AG04449 (cell line): ENCODE data around the gene CGN.

Experiments
- CTCF ChIA-PET: fragments of 350-600 bp; formaldehyde crosslinking; extraction: SDS; loops from one replicate; lab custom pipeline; 2021; ENCODE audit warnings: antibody characterized with exemption; lab: Yijun Ruan, JAX
- POLR2A ChIA-PET: fragments of 400-600, 350-600 bp; formaldehyde crosslinking; extraction: SDS; loops from one replicate; lab custom pipeline; 2020; ENCODE audit warnings: antibody characterized with exemption, inconsistent platforms; lab: Yijun Ruan, JAX
- DNase-seq: peaks from one replicate; pipeline ENCODE4 v3.0.0-alpha.2; 2010; ENCODE audit warnings: low read depth, low spot score
- H3K4me3 ChIP-seq: 2 replicates; pipeline ENCODE4 v1.5.1; 2011; ENCODE audit warnings: low read depth, mild to moderate bottlenecking, control low read depth, low read length
- CTCF ChIP-seq: IDR thresholded peaks from one replicate; pipeline ENCODE4 v1.5.1; 2011; ENCODE audit warnings: mild to moderate bottlenecking, moderate library complexity, low read length, control low read depth, inconsistent platforms; ENCODE audit not compliant: insufficient read depth; ENCODE audit errors: missing control alignments

CGN gene

GRCh38 chr1:151482017-151482416 lies 29.2 kb upstream of the CGN start:
- no peak overlapping the region for H3K4me3 ChIP-seq
- ChIA-PET POLR2A (no interaction called here), CTCF (no interaction called here)
- DNase-seq, result no peak
- no peak for TF ChIP-seq CTCF

DNA sequence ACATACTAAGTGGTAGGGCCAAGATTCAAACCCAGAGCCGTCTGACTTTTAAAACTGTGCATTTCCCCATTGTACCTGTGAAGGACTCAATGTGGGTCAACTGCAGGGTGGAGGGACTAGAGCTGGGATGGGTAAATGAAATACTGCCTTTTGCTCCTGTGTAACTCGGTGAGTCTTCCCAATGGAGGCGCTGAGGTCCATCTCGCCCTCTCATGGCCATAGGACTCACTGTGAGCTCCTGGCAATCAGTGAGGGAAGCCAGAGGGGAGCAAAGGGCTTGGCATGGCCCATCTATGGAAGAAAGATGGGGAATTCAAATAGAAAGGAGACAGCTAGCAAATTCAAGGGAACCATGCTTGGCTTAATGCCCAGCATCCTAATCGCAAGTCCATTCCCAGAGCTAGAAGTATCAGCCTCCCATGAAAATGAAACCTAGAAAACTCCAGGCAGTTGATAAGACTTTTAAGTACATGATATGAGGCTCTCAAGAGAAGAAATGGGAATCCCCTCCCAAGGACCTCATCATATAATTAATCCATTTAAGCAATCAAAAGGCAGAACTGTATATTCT lies 25.4 kb upstream of the CGN start:
- CTCF ChIA-PET, result interaction anchor here (1.3 to 1.9 kb wide), 3 partner anchors 12 to 249 kb away, joined by 3 to 5 read pairs (median 4); no protein-coding TSS in a partner anchor
- no peak for TF ChIP-seq CTCF
- no peak for DNase-seq
- POLR2A ChIA-PET, result no interaction called here
- no peak overlapping the region for H3K4me3 ChIP-seq

GRCh38 chr1:151486557-151486956 lies 24.6 kb upstream of the CGN start:
- no peak overlapping the region for H3K4me3 ChIP-seq
- ChIA-PET POLR2A (no interaction called here), CTCF (no interaction called here)
- no peak for TF ChIP-seq CTCF
- no peak for DNase-seq

DNA sequence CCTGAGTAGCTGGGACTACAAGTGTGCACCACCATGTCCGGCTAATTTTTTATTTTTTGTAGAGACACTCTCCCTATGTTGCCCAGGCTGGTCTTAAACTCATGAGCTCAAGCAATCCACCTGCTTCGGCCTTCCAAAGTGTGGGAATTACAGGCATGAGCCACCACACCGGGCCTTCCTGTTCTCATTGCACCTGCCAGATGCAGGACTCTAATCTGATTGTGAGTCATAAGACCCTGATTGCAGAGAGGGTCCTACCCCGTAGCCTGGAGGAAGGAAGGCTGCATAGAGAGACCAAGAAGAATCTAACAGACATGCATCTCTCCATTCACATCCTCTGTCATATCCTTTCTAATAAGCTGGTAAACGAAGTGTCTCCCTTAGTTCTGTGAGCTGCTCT lies 19.5 kb upstream of the CGN start:
- TF ChIP-seq CTCF, result no peak
- ChIA-PET CTCF (no interaction called here), POLR2A (no interaction called here)
- H3K4me3 ChIP-seq, result no peak overlapping the region
- DNase-seq, result no peak

- DNase-seq, result no peak
- no peak for TF ChIP-seq CTCF
- H3K4me3 ChIP-seq, result no peak overlapping the region
- CTCF ChIA-PET, result no interaction called here
- POLR2A ChIA-PET, result no interaction called here
Observed at GRCh38 chr1:151492120-151492519, 19.1 kb upstream of the CGN start.

GRCh38 chr1:151493042-151493441 lies 18.1 kb upstream of the CGN start:
- no peak for TF ChIP-seq CTCF
- ChIA-PET CTCF (interaction anchor here (0.8 kb wide), 1 partner anchor 242 kb away, joined by 4 read pairs; no protein-coding TSS in a partner anchor), POLR2A (no interaction called here)
- no peak overlapping the region for H3K4me3 ChIP-seq
- no peak for DNase-seq
